Skeletal muscle tissue (tissue), 4 donors: ENCODE data around the gene RBFA. TPM values are rescaled to one million over a fixed set of nuclear protein-coding genes. Genes with fewer than 3 reads are reported as not detected.
"Not testable (repeated sequence)": the region's sequence is repeated elsewhere in the genome, so short reads cannot be mapped to it uniquely, and the experiment has no call there.

ENCODE experiments used
- H3K27ac ChIP-seq: one replicate; pipeline ENCODE4 v1.7.0; 2013; ENCODE audit warnings: mild to moderate bottlenecking, low read depth, low read length, inconsistent platforms
- H3K27me3 ChIP-seq, 3 donors: one replicate each; pipeline ENCODE4 v1.7.0; 2013; ENCODE audit warnings: low read length in 3 of 3; ENCODE audit not compliant: control insufficient read depth in 3 of 3, insufficient read depth in 3 of 3
- H3K36me3 ChIP-seq, 3 donors: one replicate each; pipeline ENCODE4 v1.7.0; 2013; ENCODE audit warnings: low read length in 3 of 3; ENCODE audit not compliant: control insufficient read depth in 3 of 3, insufficient read depth in 3 of 3
- H3K4me1 ChIP-seq, 3 donors: one replicate each; pipeline ENCODE4 v1.7.0; 2013; ENCODE audit warnings: low read length in 3 of 3, mild to moderate bottlenecking in 3 of 3; ENCODE audit not compliant: control insufficient read depth in 3 of 3, insufficient read depth in 3 of 3
- H3K4me3 ChIP-seq, 3 donors: one replicate each; pipeline ENCODE4 v1.7.0; 2013; ENCODE audit warnings: low read length in 3 of 3
- H3K9ac ChIP-seq, 3 donors: one replicate each; pipeline ENCODE4 v1.7.0; 2013; ENCODE audit warnings: low read length in 3 of 3, mild to moderate bottlenecking in 3 of 3, moderate library complexity in 2 of 3, low read depth in 1 of 3
- H3K9me3 ChIP-seq, 3 donors: one replicate each; pipeline ENCODE4 v1.7.0; 2013; ENCODE audit warnings: low read length in 3 of 3; ENCODE audit not compliant: control insufficient read depth in 3 of 3
- total RNA-seq: library from RNA; depleted of rRNA; stranded (reverse); fragments of >200 nt; gene quantifications from one replicate; pipeline ENCODE4 v1.2.3, GENCODE V29; 2014
- donor health status: Osteomylitis.

Gene RBFA
- total RNA-seq, 1 donor from 2014 or later: 30.8 TPM

DNA sequence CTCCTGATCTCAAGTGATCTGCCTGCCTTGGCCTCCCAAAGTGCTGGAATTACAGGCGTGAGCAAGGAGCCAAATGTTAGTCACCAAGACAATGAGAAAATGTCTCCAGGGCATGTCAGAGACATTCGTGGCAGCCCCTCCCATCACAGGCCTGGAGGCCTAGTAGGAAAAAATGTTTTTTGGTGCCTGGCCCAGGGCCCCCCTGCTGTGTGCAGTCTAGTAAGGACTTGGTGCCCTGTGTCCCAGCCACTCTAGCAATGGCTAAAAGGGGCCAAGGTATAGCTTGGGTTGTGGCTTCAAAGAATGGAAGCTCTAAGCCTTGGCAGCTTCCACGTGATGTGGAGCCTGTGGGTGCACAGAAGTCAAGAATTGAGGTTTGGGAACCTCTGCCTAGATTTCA, 33.4 kb upstream of the RBFA start:
- Histone ChIP-seq H3K27me3 (no peaks in the 10 kb centered on the region), H3K9ac (no peak overlapping the region), H3K36me3 (no peaks in the 10 kb centered on the region), H3K4me3 (no peak overlapping the region), H3K4me1 (no peaks in the 10 kb centered on the region), H3K9me3 (peaks cover 0 to 2% (median 0%) of the 10 kb centered on the region in 3 donors), H3K27ac (no peak overlapping the region)

DNA sequence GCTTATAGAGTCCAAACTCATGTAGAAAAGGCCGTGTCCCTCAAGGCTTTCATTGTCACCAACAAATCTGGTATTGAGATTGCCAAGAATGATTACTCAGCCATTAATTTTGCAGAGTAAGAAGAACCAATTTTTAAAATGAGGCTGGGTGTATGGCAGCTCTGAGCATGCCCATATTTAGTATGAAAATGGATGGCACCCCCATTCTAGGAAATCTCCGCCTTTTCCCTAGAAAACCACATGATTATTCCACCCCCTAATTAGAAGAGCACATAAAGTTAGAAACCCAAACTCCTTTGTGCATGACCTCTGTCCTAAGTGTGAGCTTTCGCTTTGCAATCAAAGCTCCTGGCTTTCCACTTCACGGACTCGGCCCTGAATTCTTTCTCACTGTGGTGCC, 31.8 kb upstream of the RBFA start:
- Histone ChIP-seq H3K4me1 (no peaks in the 10 kb centered on the region), H3K27ac (no peak overlapping the region), H3K36me3 (no peaks in the 10 kb centered on the region), H3K27me3 (no peaks in the 10 kb centered on the region), H3K9me3 (peaks cover 0 to 2% (median 0%) of the 10 kb centered on the region in 3 donors), H3K4me3 (no peak overlapping the region), H3K9ac (no peak overlapping the region)

DNA sequence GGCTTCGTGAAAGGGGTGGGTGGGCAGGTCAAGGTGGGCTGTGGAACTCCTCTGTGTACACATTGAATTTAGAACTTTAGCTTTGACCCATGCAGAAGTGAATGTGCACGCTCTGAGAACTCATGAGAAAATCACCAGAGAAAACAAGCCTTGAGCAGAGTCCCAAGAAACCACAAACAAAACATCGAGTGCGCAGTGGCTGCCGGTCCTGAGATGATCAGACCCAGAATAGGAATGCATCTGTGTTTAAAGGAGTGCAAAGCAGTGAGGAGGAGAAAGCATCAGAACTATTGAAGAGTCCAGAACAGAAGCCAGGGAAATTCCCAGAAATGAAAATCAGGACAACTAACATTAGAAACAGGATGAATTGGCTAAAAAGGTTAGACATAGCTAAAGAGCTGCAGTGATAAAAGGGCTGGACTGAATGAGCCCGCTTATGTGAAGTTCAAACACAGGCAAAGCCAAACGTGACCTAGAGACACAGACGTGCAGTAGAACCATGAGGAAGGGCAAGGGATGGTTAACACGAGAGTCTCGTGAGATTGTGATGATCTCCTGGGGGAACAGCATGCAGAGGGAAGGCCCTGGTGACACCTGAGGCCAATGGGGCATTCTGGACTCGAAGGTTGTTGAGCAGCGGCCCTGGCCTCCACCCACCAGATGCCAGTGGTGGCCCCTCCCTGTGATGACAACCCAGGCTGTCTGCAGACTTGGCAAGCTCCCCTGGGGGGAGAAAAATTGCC, 29.5 kb upstream of the RBFA start:
- H3K9ac ChIP-seq: no peak overlapping the region
- H3K36me3 ChIP-seq: no peaks in the 10 kb centered on the region
- peaks cover 0 to 2% (median 0%) of the 10 kb centered on the region in 3 donors for H3K9me3 ChIP-seq
- H3K27me3 ChIP-seq: no peaks in the 10 kb centered on the region
- no peak overlapping the region for H3K4me3 ChIP-seq
- no peak overlapping the region for H3K27ac ChIP-seq
- no peaks in the 10 kb centered on the region for H3K4me1 ChIP-seq

DNA sequence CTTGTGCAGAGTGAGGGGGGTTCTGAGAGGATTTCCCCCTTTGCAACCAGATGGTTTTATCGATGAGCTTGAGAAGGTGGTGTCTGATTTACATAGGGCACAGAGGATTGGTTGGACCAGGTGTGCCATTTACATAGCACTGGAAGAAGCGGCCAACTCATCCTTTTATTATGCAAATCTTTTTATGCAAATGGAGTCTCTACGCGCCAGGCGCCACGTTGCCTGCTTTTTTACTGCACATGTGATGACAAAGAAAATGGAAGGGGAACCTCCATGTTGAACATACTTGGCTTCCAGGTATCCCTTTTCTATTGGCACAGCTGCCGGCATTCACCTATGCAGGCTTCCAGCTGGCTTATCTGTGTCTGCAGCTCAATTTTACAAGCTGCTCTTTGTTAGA, 27.5 kb upstream of the RBFA start:
- H3K4me1 ChIP-seq: peaks cover 0 to 8% (median 5%) of the 10 kb centered on the region in 3 donors
- no peak overlapping the region for H3K27ac ChIP-seq
- H3K36me3 ChIP-seq: no peaks in the 10 kb centered on the region
- H3K27me3 ChIP-seq: no peaks in the 10 kb centered on the region
- no peak overlapping the region for H3K4me3 ChIP-seq
- H3K9me3 ChIP-seq: peaks cover 0 to 2% (median 0%) of the 10 kb centered on the region in 3 donors
- no peak overlapping the region for H3K9ac ChIP-seq

DNA sequence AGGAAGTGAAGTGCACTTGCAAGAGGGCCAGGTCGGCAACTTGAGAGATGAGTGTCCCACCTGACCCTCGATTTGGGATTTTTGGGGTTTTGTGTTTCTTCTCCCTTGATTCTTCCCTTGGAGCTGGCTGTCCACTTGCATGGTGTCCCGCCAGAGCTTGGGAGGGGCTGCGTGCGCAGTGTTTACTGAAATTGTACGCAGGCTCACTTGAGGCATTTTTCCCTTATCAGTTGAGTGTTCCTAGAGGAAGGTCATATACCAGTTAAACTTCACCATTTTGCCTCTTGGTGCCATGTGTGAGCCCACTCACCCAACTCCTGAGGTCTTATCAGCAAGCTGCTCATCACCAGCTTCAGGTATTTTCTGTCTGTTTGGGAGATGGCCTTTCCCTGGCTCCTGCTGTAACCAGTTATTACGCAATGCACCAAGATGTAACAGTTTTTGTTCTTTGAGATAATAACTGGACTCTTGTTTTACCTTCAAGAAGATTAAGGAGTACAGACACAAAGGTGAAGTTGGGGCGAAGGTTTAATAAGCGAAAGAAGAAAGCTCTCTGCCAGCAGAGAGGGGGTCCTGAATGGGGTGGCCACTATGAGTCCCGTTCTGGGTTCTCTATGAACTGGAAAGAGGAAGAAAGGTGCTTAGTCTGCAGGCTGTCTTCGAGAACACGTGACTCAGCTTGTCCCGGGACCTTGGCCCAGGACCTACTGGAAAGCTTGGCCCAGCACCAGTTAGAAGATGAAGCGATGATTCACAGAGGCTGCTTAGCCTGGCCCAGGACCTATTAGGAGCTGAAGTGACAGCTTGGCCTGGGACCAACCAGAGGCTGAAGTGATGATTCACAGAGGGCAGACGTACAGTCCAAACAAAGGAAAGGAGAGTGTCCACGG, 24.3 kb upstream of the RBFA start:
- Histone ChIP-seq H3K36me3 (no peaks in the 10 kb centered on the region), H3K27ac (peak overlapping the region; percentile 49), H3K9me3 (peaks cover 0 to 2% (median 0%) of the 10 kb centered on the region in 3 donors), H3K27me3 (no peaks in the 10 kb centered on the region), H3K4me1 (peaks cover 0 to 8% (median 5%) of the 10 kb centered on the region in 3 donors), H3K9ac (peak overlapping the region in 1 of 3 donors; percentile 11), H3K4me3 (peak overlapping the region in 2 of 3 donors; percentile 35 to 36)

DNA sequence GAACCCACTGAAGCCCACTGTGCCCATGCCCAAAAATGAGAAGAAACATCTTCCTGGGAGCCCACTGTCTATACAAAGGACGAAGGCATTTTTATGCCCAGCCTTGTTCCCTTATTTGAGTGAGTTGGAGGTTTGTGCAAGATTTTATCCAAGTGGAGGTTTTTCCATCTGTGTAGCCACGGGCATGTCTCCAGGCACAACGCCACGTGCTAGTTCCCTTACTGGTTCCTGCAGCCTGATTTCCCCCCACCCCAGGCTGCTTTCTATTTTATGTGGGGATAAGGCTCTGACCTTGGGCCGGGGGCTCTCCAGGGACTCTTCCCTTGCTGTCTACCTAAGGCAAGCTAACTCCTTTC, 23.7 kb upstream of the RBFA start:
- Histone ChIP-seq H3K27me3 (no peaks in the 10 kb centered on the region), H3K9ac (peak overlapping the region in 1 of 3 donors; percentile 11), H3K36me3 (no peaks in the 10 kb centered on the region), H3K4me1 (peaks cover 0 to 8% (median 5%) of the 10 kb centered on the region in 3 donors), H3K4me3 (peak overlapping the region in 2 of 3 donors; percentile 35 to 36), H3K27ac (peak overlapping the region; percentile 49), H3K9me3 (peaks cover 0 to 2% (median 0%) of the 10 kb centered on the region in 3 donors)

DNA sequence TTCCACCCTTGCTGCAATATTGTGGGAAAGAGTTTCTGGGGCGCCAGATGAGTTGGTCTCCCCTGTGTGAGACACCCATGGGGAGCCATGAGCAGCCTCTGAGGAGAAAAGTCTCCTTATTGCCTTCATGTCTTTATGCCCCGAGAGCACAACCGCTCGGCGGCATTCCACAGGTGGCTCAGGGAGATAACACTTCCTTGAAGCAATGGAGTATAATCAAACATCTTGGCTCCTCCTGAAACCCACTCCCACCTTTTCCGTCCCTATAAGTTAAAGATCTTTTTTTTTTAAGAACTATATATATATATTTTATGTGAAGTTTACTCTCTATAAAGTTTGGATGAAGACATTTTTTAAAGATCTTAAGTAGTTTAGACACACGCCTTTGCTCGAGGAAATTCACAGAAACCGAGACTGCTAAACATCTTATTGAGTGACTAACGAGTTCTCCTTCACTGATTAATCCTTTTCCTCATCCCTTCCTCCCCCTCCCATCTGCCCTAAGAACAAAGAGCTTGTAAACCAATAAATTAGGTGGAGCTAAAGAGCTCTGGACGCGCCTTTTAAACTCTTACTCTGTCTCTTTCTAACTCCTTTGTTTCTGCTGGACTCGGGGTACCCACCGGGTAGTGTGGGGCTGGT, 22.6 kb upstream of the RBFA start:
- not testable (repeated sequence) for H3K4me3 ChIP-seq, H3K36me3 ChIP-seq, H3K4me1 ChIP-seq, H3K9ac ChIP-seq, H3K27ac ChIP-seq, H3K27me3 ChIP-seq, H3K9me3 ChIP-seq

DNA sequence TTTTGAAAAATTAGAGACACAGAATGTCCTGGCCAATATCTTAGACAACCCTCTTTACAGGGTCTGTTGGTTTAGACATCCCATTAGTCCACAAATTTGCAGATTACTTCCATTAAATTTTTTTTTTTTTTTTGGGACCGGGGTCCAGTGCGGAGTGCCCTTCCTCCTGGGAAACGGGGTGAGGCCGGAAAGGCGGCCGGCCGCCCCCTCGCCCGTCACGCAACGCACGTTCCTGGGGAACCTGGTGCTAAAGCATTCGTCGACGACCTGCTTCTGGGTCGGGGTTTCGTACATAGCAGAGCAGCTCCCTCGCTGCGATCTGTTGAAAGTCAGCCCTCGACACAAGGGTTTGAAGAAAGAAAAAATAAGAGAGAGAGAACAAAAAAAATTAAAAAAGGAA, 21.5 kb upstream of the RBFA start:
- Histone ChIP-seq H3K9me3 (peaks cover 0 to 2% (median 0%) of the 10 kb centered on the region in 3 donors), H3K27me3 (no peaks in the 10 kb centered on the region), H3K36me3 (no peaks in the 10 kb centered on the region)

DNA sequence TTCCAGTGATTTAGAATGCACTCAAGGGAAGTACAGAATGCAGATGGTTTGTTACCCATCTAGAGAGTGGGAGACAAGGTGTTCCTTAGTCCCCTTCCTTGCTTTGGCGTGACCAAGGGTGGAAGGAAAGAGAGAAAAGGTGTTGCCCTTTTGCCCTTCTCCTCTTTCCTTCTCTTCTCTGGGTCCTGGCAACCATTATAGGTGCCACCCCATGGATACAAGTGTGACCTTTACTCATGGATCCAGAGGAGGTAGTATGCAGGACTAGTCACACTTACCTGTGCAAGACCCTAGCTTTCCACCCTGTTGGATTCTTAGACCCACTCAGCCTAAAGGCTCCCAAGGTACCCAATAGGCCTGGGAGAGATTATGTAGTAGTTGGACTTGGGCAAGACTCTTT, 11.6 kb upstream of the RBFA start:
- H3K9ac ChIP-seq: no peak overlapping the region
- no peaks in the 10 kb centered on the region for H3K36me3 ChIP-seq
- no peaks in the 10 kb centered on the region for H3K4me1 ChIP-seq
- H3K27ac ChIP-seq: no peak overlapping the region
- H3K4me3 ChIP-seq: peak overlapping the region in 2 of 3 donors; percentile 2 to 25
- no peaks in the 10 kb centered on the region for H3K27me3 ChIP-seq
- peaks cover 37 to 62% (median 37%) of the 10 kb centered on the region in 3 donors for H3K9me3 ChIP-seq

More for the DNA sequence above, 21.5 kb upstream of the RBFA start:
- Histone ChIP-seq H3K4me1 (peaks cover 0 to 8% (median 5%) of the 10 kb centered on the region in 3 donors), H3K27ac (no peak overlapping the region), H3K9ac (no peak overlapping the region), H3K4me3 (no peak overlapping the region)
